ENCODE measurements around the gene SLC19A1. TPM values are rescaled to one million over a fixed set of nuclear protein-coding genes. Genes with fewer than 3 reads are reported as not detected.

Gene SLC19A1
- polyA plus RNA-seq, 1 of the 3 experiments (the other 2 are of a cell fraction): 15.0 TPM

DNA sequence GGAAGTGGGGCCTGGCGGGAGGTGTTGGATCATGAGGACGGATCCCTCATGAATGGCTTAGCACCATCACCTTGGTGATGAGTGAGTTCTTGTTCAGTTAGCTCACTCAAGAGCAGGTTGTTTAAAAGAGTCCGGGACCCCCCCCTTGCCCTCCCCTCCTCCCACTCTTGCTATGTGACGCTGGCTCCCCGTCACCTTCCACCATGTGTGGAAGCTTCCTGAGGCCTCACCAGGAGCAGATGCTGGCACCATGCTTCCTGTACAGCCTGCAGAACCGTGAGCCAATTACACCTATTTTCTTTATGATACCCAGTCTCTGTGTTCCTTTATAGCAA lies 3.0 kb upstream of the SLC19A1 start:
- TF ChIP-seq EP300 (IDR thresholded peaks at IDR 0.05; ENCODE audit: borderline replicate concordance in 1 of 2, low read depth in 1 of 2, low read length in 1 of 2): no peak
- TF ChIP-seq CHD2 (IDR thresholded peaks at IDR 0.05; ENCODE audit: low read length, partially characterized antibody): no peak
- TF ChIP-seq, protein P1, sequence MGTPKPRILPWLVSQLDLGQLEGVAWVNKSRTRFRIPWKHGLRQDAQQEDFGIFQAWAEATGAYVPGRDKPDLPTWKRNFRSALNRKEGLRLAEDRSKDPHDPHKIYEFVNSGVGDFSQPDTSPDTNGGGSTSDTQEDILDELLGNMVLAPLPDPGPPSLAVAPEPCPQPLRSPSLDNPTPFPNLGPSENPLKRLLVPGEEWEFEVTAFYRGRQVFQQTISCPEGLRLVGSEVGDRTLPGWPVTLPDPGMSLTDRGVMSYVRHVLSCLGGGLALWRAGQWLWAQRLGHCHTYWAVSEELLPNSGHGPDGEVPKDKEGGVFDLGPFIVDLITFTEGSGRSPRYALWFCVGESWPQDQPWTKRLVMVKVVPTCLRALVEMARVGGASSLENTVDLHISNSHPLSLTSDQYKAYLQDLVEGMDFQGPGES (IDR thresholded peaks at IDR 0.05; ENCODE audit: low read depth, low read length): no peak
- TF ChIP-seq, protein P2, sequence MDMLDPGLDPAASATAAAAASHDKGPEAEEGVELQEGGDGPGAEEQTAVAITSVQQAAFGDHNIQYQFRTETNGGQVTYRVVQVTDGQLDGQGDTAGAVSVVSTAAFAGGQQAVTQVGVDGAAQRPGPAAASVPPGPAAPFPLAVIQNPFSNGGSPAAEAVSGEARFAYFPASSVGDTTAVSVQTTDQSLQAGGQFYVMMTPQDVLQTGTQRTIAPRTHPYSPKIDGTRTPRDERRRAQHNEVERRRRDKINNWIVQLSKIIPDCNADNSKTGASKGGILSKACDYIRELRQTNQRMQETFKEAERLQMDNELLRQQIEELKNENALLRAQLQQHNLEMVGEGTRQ (IDR thresholded peaks at IDR 0.05; ENCODE audit: borderline replicate concordance, low read depth, low read length): no peak
- TF ChIP-seq POLR2AphosphoS5 (IDR thresholded peaks at IDR 0.05; ENCODE audit: low read depth, low read length): no peak
- TF ChIP-seq YY1 (IDR thresholded peaks at IDR 0.05; ENCODE audit: low read depth): no peak
- H4K20me1 ChIP-seq (ENCODE audit: insufficient read depth): no peaks in the 10 kb centered on the region
- H2AFZ ChIP-seq (ENCODE audit: low read depth): no peak overlapping the region
- peaks cover 14% of the 10 kb centered on the region; the same call in 1 of the 2 replicates for H3K79me2 ChIP-seq (ENCODE audit: insufficient read depth)
- no peak overlapping the region for H3K9ac ChIP-seq
- H3F3A ChIP-seq (replicated peaks; ENCODE audit: insufficient read depth): no peaks in the 10 kb centered on the region
- H3K36me3 ChIP-seq (replicated peaks in 1 of 2; ENCODE audit: control insufficient read depth in 1 of 2, insufficient read depth in 2 of 2, low read length in 1 of 2): no peaks in the 10 kb centered on the region
- no peak overlapping the region for H3K27ac ChIP-seq (ENCODE audit: low read depth in 2 of 2, low read length in 1 of 2)
- WGBS (ENCODE audit: low lambda C conversion rate): 98% methylated on average over 3 of the region's 6 CpGs
- H3K4me3 ChIP-seq (ENCODE audit: low read depth in 2 of 2, low read length in 1 of 2): no peak overlapping the region
- POLR2A ChIA-PET: no interaction called here
- no peak overlapping the region for H3K4me2 ChIP-seq
- no peak for DNase-seq
- no peaks in the 10 kb centered on the region for H3K27me3 ChIP-seq (ENCODE audit: insufficient read depth)
- no peaks in the 10 kb centered on the region for H3K9me2 ChIP-seq
- H3K9me3 ChIP-seq: no peaks in the 10 kb centered on the region
- CTCF ChIA-PET: no interaction called here
- peaks cover 0 to 26% of the 10 kb centered on the region in 2 experiments; a peak in 1 of 4 replicates for H3K4me1 ChIP-seq (ENCODE audit: control insufficient read depth in 1 of 2, insufficient read depth in 2 of 2, low read depth in 1 of 2, low read length in 1 of 2)

DNA sequence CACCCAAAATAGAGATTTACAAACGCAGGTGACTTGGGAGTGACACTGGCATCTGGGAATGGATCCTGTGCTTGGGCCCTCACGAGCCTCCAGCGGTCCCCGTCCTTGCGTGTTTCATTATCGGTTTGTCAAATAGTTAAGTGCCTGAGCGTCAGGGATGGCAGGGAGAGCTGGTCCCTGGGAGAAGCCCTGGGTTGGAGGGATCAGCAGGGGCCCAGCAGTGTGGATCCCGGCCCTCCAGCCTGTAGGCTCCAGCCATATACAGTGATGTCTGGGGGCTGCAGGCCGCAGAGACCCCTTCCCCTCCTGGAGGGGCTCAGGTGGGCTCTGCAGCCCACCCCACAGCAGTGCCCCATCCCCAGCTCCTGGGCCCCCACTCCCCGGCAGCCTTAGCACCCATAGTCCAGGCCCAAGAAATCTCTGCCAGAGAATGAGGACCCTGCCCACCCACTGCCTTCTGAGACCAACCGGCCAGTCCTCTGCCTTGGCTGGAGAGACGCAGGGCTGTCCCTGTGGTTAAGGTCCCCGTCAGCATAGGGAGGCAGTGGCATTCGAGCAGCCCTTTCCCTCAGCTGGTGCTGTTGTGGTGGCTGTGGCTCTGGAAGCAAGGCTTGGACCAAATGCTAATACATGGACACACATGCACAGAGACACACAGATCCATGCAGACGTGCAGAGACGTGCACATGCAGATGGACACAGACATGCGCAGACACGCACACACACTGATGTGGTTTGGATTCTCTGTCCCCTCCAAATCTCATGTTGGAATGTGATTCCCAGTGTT lies 2.4 kb upstream of the SLC19A1 start:
- H4K20me1 ChIP-seq (ENCODE audit: insufficient read depth): no peaks in the 10 kb centered on the region
- H3K9me3 ChIP-seq: no peaks in the 10 kb centered on the region
- no peaks in the 10 kb centered on the region for H3F3A ChIP-seq (replicated peaks; ENCODE audit: insufficient read depth)
- H2AFZ ChIP-seq (ENCODE audit: low read depth): no peak overlapping the region
- H3K9ac ChIP-seq: no peak overlapping the region
- H3K27ac ChIP-seq (ENCODE audit: low read depth in 2 of 2, low read length in 1 of 2): no peak overlapping the region
- DNase-seq: no peak
- POLR2A ChIA-PET: no interaction called here
- H3K9me2 ChIP-seq: no peaks in the 10 kb centered on the region
- CTCF ChIA-PET: interaction anchor here (1.9 kb wide), 1 partner anchor 11 kb away, joined by 13 read pairs; no protein-coding TSS in a partner anchor
- TF ChIP-seq FOSL2 (IDR thresholded peaks at IDR 0.05; ENCODE audit: borderline replicate concordance, low read depth): no peak
- no peak for TF ChIP-seq JUND (IDR thresholded peaks at IDR 0.05)
- no peak for TF ChIP-seq MXI1 (IDR thresholded peaks at IDR 0.05; ENCODE audit: low read depth, low read length)
- no peak for TF ChIP-seq FOXJ3 (CRISPR knock-in tag; IDR thresholded peaks at IDR 0.05)
- no peak for TF ChIP-seq RAD21 (IDR thresholded peaks at IDR 0.05; ENCODE audit: low read length)
- TF ChIP-seq, protein P3, sequence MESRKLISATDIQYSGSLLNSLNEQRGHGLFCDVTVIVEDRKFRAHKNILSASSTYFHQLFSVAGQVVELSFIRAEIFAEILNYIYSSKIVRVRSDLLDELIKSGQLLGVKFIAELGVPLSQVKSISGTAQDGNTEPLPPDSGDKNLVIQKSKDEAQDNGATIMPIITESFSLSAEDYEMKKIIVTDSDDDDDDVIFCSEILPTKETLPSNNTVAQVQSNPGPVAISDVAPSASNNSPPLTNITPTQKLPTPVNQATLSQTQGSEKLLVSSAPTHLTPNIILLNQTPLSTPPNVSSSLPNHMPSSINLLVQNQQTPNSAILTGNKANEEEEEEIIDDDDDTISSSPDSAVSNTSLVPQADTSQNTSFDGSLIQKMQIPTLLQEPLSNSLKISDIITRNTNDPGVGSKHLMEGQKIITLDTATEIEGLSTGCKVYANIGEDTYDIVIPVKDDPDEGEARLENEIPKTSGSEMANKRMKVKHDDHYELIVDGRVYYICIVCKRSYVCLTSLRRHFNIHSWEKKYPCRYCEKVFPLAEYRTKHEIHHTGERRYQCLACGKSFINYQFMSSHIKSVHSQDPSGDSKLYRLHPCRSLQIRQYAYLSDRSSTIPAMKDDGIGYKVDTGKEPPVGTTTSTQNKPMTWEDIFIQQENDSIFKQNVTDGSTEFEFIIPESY (IDR thresholded peaks at IDR 0.05; ENCODE audit: borderline replicate concordance, low read depth): no peak
- TF ChIP-seq TEAD4 (IDR thresholded peaks at IDR 0.05; ENCODE audit: borderline replicate concordance, insufficient read depth): no peak
- no peak for TF ChIP-seq NRF1 (IDR thresholded peaks at IDR 0.05; ENCODE audit: low read depth, low read length)
- no peak for TF ChIP-seq SIN3A (IDR thresholded peaks at IDR 0.05; ENCODE audit: borderline replicate concordance, low read depth, low read length)
- no peak for TF ChIP-seq POLR2AphosphoS5 (IDR thresholded peaks at IDR 0.05; ENCODE audit: low read depth, low read length)
- TF ChIP-seq, protein P4, sequence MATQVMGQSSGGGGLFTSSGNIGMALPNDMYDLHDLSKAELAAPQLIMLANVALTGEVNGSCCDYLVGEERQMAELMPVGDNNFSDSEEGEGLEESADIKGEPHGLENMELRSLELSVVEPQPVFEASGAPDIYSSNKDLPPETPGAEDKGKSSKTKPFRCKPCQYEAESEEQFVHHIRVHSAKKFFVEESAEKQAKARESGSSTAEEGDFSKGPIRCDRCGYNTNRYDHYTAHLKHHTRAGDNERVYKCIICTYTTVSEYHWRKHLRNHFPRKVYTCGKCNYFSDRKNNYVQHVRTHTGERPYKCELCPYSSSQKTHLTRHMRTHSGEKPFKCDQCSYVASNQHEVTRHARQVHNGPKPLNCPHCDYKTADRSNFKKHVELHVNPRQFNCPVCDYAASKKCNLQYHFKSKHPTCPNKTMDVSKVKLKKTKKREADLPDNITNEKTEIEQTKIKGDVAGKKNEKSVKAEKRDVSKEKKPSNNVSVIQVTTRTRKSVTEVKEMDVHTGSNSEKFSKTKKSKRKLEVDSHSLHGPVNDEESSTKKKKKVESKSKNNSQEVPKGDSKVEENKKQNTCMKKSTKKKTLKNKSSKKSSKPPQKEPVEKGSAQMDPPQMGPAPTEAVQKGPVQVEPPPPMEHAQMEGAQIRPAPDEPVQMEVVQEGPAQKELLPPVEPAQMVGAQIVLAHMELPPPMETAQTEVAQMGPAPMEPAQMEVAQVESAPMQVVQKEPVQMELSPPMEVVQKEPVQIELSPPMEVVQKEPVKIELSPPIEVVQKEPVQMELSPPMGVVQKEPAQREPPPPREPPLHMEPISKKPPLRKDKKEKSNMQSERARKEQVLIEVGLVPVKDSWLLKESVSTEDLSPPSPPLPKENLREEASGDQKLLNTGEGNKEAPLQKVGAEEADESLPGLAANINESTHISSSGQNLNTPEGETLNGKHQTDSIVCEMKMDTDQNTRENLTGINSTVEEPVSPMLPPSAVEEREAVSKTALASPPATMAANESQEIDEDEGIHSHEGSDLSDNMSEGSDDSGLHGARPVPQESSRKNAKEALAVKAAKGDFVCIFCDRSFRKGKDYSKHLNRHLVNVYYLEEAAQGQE (IDR thresholded peaks at IDR 0.05; ENCODE audit: low read depth, low read length): no peak
- no peaks in the 10 kb centered on the region for H3K36me3 ChIP-seq (replicated peaks in 1 of 2; ENCODE audit: control insufficient read depth in 1 of 2, insufficient read depth in 2 of 2, low read length in 1 of 2)
- peaks cover 0 to 30% of the 10 kb centered on the region in 2 experiments; a peak in 1 of 4 replicates for H3K4me1 ChIP-seq (ENCODE audit: control insufficient read depth in 1 of 2, insufficient read depth in 2 of 2, low read depth in 1 of 2, low read length in 1 of 2)
- no peak overlapping the region for H3K4me3 ChIP-seq (ENCODE audit: low read depth in 2 of 2, low read length in 1 of 2)
- H3K79me2 ChIP-seq (ENCODE audit: insufficient read depth): peaks cover 18% of the 10 kb centered on the region; the same call in 1 of the 2 replicates
- H3K4me2 ChIP-seq: no peak overlapping the region
- WGBS (ENCODE audit: low lambda C conversion rate): over 99% methylated on average over 14 of the region's 18 CpGs
- H3K27me3 ChIP-seq (ENCODE audit: insufficient read depth): no peaks in the 10 kb centered on the region

All from SK-N-SH (cell line).